ENCODE data around the gene LIN9.
"Not testable (repeated sequence)": the region's sequence is repeated elsewhere in the genome, so short reads cannot be mapped to it uniquely, and the experiment has no call there.

LIN9 gene, protein sequence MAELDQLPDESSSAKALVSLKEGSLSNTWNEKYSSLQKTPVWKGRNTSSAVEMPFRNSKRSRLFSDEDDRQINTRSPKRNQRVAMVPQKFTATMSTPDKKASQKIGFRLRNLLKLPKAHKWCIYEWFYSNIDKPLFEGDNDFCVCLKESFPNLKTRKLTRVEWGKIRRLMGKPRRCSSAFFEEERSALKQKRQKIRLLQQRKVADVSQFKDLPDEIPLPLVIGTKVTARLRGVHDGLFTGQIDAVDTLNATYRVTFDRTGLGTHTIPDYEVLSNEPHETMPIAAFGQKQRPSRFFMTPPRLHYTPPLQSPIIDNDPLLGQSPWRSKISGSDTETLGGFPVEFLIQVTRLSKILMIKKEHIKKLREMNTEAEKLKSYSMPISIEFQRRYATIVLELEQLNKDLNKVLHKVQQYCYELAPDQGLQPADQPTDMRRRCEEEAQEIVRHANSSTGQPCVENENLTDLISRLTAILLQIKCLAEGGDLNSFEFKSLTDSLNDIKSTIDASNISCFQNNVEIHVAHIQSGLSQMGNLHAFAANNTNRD

DNA sequence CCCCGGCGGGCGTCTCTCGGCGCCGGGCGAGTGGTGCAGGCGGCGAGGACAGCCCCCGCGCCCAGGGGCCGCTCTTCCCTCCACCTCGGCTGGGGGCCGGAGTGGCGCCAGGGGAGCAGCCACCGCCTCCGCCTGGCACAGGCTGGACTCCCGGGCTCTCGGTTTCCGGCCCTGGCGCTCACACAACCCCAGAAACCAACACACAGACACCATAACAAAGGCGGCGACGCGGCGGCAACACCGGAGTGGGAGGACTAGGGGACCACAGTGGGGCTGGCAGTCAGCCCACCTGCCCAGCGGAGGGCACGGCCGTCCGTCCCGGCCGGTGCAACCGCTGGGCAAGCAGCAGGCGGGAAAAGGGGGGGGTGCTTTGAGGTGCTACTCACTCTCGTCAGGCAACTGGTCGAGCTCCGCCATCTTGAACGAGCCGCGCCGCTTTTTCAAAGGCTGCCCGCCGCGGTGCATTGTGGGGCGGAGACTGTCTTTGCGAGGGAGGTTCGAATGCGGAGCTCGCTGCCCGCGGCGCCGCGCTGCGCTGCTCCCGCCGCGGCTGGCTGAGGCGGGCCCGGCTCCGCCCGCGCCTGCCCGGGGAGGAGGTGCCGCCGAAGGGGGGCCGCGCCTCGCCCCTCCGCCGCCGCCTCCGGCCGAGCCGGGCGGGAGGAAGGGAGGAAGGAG is at the start of gene LIN9:
TSS of gene LIN9 (minus strand) at position 442 of the 675 bp plus-strand sequence. CDS start at position 417, 25 bp downstream.
- FAIRE-seq: peak; percentile 86
- DNase-seq (ENCODE audit: insufficient read length, low spot score): peak; percentile 88

DNA sequence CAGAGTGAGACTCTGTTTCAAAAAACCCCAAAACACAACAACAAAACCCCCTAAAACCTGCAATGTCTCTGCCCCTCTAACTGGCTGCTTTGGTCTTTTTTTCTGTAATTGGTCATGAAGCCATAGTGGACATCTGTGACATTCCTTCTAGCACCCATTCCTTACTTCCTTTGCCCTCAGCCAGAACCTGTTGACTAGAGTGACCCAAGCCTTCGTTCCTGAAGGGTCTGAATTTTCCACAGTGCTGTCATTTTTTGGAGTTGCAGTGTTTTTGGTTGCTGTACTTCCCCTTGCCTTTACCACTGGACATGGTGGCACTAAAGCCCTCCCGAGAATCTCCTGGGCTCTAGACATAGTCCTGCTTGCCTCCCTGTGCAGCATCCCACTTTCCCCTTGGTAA is 48.5 kb upstream of the LIN9 start:
- FAIRE-seq (no peak), DNase-seq (ENCODE audit: insufficient read length, low spot score) (no peak)

DNA sequence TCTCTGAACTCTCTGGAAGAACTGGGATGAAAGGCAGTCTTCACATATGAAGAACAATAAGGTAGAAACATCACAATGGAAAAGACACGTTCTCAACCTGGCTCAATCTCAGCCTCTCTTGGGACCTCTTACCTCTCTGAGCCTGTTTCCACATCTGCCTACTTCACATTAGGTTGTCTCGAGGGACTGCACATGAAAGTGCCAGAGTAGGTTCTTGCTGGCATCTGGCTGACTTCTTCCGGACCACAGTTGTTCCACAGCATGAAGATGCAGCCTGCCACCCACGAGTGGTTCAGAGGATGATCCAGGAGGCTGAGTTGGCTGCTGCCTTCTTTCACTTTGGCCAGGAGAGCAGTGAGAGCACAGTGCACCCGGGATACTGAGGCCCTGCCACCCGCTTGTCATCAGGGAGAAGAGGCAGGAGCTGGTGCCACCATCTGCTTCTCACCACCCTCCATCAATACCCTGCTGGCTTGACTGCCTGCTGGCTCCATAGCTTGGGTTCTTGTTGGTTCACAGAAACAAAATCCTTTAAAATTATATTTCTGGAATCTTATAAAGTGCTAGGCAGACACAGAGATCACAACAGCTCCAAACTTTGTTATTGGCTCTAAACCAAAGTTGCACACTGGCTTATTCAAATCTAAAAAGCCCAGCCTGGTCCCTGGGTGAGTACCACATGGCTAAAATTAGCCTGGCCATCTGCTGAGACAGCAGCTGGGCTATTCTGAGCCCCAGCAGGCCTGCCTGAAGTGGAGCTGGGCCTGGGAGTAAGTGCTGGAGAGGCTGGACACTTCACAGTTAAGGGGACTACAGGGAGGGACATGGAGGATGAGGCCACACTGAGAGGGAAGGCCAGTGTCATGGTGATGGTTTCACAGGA is 46.9 kb upstream of the LIN9 start:
- FAIRE-seq (no peak), DNase-seq (ENCODE audit: insufficient read length, low spot score) (no peak)

DNA sequence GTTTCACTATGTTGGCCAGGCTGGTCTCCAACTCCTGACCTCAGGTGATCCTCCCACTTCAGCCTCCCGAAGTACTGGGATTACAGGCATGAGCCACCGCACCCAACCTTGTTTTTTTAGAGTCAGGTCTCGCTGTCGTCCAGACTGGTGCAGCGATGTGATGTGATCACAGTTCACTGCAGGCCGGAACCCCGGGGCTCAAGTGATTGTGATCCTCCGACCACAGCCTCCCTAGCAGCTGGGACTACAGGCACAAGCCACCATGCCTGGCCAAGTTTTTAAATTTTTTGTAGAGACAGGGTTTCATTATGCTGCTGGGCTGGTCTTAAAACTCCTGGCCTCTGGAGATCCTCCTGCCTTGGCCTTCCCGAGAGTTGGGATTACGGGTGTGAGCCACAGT is 46.1 kb upstream of the LIN9 start:
- FAIRE-seq (no peak), DNase-seq (ENCODE audit: insufficient read length, low spot score) (no peak)

DNA sequence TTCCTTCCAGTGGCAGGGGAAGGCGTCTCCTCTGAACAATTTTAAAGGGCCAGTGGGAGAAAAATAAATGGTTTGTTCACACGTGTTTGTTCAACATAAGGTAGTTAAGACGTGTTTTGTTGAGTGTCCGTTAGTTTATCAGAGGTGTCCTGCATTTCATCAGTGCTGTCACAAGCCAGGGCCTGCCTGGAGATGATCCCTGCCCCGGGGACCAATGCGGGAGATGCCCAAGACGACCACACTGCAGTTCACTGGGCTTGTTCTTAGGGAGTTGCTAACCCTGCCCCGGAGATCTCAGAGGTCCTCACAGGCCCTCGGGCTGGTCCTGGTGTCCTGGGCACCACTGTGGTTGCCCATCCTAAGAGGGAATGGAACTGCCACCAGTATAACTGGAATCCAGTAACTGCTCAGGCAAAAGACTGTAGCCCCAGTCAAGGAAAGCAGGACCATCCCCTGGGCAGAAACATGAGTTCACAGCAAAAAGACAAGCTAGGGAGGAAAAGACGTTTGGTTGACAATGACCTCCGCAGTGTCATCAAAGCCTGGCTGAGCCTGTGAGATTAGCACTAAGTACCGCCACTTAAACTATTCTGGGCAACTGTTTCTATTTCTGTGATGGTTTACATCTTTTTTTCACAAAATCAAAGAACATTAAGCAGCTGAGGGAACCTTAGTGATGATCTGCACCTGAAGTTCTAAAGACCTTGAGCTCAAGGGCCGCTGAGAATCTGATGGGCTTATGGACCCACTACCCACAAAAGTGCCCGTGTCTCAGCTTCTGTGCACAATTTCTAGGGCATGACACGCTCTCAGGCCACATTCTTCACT is 44.9 kb upstream of the LIN9 start:
- FAIRE-seq (no peak), DNase-seq (ENCODE audit: insufficient read length, low spot score) (no peak)

DNA sequence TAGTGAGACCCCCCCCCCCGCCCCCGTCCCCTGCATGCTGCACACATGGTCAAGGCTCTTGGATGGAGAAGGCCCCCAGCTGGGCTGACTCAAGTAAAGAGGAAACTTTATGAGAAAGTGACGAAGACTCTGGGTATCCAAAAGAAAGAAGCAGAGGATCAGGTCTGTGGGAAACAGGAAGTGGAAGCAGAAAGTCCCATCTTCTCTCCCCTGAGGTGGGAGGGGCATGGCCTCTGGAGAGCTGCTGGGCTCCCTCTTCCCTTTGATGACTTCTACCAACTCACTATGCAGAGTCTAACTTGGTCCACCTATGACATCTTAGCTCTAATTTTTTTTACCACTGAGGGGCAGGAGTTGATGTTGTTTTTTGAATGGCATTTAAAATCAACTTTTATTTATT is 42.7 kb upstream of the LIN9 start:
- no peak for DNase-seq (ENCODE audit: insufficient read length, low spot score)
- no peak for FAIRE-seq

DNA sequence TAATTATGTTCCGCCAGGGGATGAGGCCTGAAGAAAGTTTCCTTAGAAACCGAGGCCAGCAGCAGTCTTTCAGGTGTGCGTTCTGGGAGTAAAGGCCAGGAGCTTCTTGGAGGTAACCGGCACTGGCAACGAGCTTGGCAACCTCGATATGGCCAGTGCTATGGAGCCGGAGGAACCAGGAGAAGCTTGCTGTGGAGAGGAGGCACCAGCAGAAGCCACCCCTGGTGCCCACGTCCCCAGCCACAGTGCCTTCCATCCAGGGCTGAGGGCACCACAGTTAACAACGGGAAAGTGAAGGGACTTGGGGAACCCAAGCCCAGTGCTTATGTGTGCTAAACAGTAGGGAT is 41.5 kb upstream of the LIN9 start:
- DNase-seq (ENCODE audit: insufficient read length, low spot score) (no peak), FAIRE-seq (no peak)

DNA sequence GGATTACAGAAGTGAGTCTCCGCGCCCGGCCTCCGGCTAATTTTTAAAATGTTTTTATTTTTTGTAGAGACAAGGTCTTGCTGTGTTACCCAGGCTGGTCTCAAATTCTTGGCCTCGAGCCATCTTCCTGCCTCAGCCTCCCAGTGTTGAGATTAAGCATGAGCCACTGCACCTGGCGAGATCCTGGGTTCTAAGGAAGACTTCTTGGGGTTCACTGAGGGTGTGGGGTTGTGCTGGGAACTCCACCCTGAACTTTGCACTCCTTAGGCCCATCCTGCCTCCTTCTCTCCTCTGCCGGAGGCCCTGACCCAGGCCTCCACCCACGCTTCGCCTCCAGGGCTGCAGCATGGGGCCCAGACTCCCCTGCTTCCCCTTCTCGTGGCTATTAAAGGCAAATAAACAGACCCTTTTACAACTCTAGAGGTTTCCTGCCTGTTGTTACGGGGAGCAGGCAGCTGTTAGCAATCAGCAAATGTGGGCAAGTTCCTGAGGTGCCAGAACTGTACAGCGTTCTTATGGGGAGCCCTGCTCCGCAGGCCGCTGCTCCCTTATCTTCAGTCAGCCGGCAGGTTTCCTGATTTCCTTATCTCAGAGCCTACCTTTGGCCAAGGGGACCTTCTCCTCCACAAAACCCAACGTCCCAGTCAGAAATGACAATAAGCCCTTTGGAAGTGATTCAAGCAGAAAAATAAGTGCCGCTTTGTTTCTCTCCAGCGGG is 41.0 kb upstream of the LIN9 start:
- FAIRE-seq: no peak
- no peak for DNase-seq (ENCODE audit: insufficient read length, low spot score)

DNA sequence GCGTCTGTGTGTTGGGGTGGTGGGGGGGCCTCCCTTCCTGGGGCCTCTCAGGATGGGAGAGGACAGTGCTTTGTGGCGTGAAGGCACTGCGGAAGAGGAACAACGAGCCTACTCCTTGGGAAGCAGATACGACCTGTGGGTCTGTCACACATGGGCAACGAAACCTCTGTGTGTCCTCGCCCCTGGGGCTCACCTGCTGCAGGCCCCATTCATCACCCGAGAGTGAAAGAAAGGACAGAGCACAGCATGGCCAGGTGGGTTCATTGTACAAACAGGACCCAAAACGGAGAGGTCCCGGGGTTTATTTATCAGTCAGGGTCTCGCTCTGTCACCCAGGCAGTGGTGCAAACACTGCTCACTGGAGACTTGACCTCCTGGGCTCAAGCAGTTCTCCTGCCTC is 40.1 kb upstream of the LIN9 start:
- FAIRE-seq (no peak), DNase-seq (ENCODE audit: insufficient read length, low spot score) (no peak)

DNA sequence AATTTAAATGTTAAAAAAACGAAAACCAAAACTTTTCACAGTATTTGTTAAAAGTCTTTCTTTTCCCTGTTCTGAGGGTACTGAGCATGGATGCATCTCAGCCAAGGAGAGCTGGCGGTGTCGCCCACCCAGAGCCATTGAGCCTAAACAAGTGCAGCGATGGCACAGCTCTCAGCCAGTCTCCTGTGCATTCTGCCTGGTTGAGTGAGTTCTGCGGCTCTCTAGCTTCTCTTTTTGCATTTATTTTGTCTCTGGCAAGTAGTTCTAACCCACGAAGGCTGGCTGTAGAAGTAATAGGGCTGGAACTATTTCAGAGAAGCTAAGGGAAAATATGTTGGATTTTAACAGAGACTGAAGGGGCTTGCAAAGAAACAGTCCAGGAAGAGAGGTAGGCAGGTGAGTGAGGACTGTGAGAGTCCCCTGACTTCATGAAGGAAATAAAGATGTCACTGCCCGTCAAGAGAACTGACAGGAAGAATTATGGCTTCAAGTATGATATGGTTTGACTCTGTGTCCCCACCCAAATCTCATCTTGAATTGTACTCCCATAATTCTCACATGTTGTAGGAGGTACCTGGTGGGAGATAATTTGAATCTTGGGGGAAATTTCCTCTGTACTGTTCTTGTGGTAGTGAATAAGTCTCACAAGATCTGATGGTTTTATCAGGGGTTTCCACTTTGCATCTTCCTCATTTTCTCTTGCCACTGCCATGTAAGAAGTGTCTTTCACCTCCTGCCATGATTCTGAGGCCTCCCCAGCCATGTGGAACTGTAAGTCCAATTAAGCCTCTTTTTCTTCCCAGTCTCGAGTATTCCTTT is 35.7 kb upstream of the LIN9 start:
- FAIRE-seq (no peak), DNase-seq (ENCODE audit: insufficient read length, low spot score) (no peak)

DNA sequence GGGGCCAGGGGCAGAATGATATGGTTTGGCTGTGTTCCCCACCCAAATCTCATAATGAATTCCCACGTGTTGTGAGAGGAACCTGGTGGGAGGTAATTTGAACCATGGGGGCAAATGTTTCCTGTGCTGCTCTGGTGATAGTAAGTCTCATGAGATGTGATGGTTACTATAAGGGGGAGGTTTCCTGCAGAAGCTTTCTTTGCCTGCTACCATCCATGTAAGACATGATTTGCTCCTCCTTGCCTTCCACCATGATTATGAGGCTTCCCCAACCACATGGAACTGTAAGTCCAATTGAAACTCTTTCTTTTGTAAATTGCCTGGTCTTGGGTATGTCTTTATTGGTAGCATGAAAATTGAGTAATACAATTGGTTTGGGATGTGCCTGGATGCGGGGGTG is 33.7 kb upstream of the LIN9 start:
- FAIRE-seq (no peak), DNase-seq (ENCODE audit: insufficient read length, low spot score) (no peak)

DNA sequence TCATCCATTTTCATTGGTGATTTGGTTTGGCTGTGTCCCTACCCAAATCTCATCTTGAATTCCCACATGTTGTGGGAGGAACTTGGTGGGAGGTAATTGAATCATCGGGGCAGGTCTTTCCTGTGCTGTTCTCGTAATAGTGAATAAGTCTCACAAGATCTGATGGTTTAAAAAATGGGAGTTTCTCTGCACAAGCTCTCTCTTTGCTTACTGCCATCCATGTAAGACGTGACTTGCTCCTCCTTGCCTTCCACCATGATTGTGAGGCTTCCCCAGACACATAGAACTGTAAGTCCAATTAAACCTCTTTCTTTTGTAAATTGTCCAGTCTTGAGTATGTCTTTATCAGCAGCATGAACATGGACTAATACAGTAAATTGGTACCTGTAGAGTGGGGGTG is 31.1 kb upstream of the LIN9 start:
- FAIRE-seq; DNase-seq (ENCODE audit: insufficient read length, low spot score): not testable (repeated sequence)

DNA sequence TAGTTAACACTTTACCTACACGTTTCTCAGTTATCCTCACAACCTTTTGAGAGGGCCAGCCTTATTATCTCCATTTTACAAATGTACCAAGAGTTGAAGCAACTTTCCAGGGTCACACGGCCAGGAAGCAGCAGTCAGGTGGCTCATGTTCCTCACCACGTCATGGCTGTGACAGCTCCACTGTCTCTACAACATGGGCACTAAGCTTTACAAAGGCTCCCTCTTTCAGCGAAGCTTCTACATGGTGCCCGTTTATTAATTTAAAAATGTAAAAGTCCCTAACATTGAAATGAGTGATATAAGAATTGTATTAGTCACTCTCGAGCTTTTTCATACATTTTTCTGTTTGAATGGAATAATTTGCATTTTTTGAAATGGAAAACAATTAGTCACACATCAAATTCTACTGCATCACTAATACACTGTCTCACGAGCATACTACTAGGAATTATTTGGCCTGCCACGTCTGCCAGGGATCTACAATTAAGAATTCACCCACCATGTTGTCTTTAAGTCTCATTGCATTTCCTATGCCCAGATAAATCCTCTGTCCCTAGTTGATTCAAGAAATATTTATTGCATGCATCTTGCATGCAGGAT is 28.4 kb upstream of the LIN9 start:
- DNase-seq (ENCODE audit: insufficient read length, low spot score): no peak
- FAIRE-seq: no peak

DNA sequence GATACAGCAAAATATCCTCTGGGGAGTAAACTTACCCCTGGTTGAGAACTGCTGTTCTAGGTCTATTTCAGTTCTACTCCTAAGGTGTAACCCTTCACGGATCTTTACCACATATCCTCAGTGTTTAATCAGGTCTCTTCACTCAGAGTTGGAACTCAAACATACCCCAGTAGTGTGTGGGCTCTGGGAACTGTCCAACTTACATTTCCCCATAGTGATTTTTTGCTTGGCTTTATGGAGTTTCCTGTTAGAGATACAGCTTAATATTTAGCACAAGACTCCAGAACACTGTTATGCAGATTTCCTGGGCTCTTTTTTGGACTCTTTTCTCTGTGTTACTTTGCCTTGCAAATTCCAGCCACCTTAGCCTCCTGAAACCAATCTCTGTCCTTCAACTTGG is 26.7 kb upstream of the LIN9 start:
- DNase-seq (ENCODE audit: insufficient read length, low spot score) (no peak), FAIRE-seq (no peak)

DNA sequence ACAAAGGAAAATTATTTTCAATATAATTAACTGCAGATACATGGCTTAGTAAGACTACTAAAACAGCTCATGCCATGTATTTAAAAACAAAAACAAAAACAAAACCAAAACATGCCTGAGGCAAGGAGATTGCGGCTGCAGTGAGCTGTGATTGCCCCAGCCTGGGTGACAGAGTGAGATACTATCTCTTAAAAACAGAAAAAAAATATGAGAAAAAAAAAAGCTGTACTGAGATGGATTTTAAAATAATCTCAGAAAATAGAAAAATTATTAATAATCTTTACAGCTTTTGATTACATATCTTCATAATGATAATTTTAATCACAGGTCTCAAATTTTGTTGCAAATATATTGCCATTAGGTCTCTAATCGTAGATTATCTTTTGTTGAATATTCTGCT is 24.0 kb upstream of the LIN9 start:
- FAIRE-seq: no peak
- no peak for DNase-seq (ENCODE audit: insufficient read length, low spot score)

DNA sequence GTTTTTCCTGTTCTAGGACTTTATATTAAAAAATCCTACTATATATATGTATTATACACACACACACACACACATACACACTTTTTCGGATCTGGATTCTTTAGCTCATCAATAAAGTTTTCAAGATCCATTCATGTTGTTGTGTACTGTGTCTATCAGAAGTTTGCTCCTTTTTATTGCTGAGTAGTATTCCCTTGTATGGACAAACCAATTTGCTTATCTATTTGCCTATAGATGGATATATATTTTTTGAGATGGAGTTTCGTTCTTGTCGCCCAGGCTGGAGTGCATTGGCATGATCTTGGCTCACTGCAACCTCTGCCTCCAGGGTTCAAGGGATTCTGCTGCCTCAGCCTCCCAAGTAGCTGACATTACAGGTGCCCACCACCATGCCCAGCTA is 20.3 kb upstream of the LIN9 start:
- DNase-seq (ENCODE audit: insufficient read length, low spot score) (no peak), FAIRE-seq (no peak)

DNA sequence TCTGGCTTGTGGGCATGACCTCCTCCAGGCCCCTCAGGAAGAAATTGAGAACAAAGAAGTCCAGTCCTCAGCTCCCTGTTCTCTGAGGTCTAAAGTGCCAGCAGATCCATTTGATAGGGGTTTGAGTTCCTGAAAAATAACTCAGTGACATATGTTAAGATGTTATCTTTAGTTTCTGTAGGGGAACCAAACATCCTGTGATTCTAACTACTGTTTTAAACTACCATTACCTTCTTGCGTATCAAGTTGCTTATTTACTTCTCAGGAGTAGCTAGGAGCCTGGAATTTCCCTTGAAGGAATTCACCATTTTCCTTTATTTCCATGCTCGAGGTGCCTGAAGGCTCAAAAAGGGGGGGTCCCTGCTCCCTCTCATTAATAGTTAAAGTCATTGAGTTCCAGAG is 18.8 kb upstream of the LIN9 start:
- FAIRE-seq (no peak), DNase-seq (ENCODE audit: insufficient read length, low spot score) (no peak)

DNA sequence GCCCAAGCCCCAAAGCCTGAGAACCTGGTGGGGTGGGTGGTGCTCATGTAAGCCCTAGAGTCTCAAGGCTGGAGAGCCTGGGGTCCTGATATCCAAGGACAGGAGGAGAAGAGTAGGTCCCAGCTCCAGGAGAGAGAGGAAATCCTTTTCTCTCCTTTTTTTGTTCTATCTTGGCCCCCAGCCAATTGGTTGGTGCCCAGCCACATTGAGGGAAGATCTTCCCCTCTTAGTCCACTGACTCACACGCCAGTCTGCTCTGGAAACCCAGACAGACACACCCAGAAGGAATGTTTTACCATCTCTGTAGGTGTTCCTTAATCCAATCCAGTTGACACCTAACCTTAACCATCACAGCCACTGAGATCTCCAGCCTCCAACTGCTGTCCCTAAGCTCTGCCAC is 16.2 kb upstream of the LIN9 start:
- DNase-seq (ENCODE audit: insufficient read length, low spot score): no peak
- FAIRE-seq: peak; percentile 48

Measured in HTR-8/SVneo (cell line).